Stimulated activated CD4-positive, alpha-beta T cell treated with anti-CD3 and anti-CD28 coated beads, Interleukin-1b, Interleukin-23, amount 100 ng/mL, for 4 hours (primary cell): ENCODE measurements around the gene CLSTN2.
"Not testable (repeated sequence)": the region's sequence is repeated elsewhere in the genome, so short reads cannot be mapped to it uniquely, and the experiment has no call there.

Source experiments
- DNase-seq, 2 donors: peaks; one replicate each; pipeline ENCODE4 v3.0.0-alpha.2; 2020; ENCODE audit warnings: low read depth in 2 of 2

CLSTN2 gene

GRCh38 chr3:140421884-140422283 lies 486.9 kb downstream of the CLSTN2 start:
- no peak for DNase-seq

- DNase-seq: no peak
These were observed 488.2 kb downstream of the CLSTN2 start for GRCh38 chr3:140423146-140423545.

GRCh38 chr3:140423574-140423973 lies 488.6 kb downstream of the CLSTN2 start:
- not testable (repeated sequence) for DNase-seq

- DNase-seq: no peak
These were observed 489.2 kb downstream of the CLSTN2 start for GRCh38 chr3:140424211-140424610.

GRCh38 chr3:140424726-140425125 lies 489.7 kb downstream of the CLSTN2 start:
- no peak for DNase-seq

- DNase-seq: no peak
These were observed 492.8 kb downstream of the CLSTN2 start for GRCh38 chr3:140427786-140428185.

- no peak for DNase-seq
These were observed 493.4 kb downstream of the CLSTN2 start for GRCh38 chr3:140428380-140428779.

- DNase-seq: no peak
These were observed 494.8 kb downstream of the CLSTN2 start for GRCh38 chr3:140429791-140430190.

- DNase-seq: no peak
These were observed 495.5 kb downstream of the CLSTN2 start for GRCh38 chr3:140430494-140430893.

GRCh38 chr3:140432229-140432669 lies 497.3 kb downstream of the CLSTN2 start:
- no peak for DNase-seq

- no peak for DNase-seq
These were observed 498.4 kb downstream of the CLSTN2 start for GRCh38 chr3:140433431-140433830.

GRCh38 chr3:140434261-140434905 lies 499.4 kb downstream of the CLSTN2 start:
- DNase-seq: no peak

GRCh38 chr3:140436421-140436820 lies 501.4 kb downstream of the CLSTN2 start:
- DNase-seq: no peak

GRCh38 chr3:140438736-140439470 lies 503.9 kb downstream of the CLSTN2 start:
- no peak for DNase-seq

GRCh38 chr3:140439527-140439926 lies 504.5 kb downstream of the CLSTN2 start:
- DNase-seq: no peak

- no peak for DNase-seq
These were observed 505.5 kb downstream of the CLSTN2 start for GRCh38 chr3:140440446-140440845.

- DNase-seq: no peak
These were observed 506.0 kb downstream of the CLSTN2 start for GRCh38 chr3:140441006-140441405.

- DNase-seq: no peak
These were observed 507.6 kb downstream of the CLSTN2 start for GRCh38 chr3:140442621-140443020.

GRCh38 chr3:140443073-140443472 lies 508.1 kb downstream of the CLSTN2 start:
- DNase-seq: no peak

GRCh38 chr3:140443806-140444205 lies 508.8 kb downstream of the CLSTN2 start:
- no peak for DNase-seq

GRCh38 chr3:140446734-140447133 lies 511.7 kb downstream of the CLSTN2 start:
- no peak for DNase-seq

- no peak for DNase-seq
These were observed 512.2 kb downstream of the CLSTN2 start for GRCh38 chr3:140447136-140447535.

GRCh38 chr3:140448001-140448400 lies 513.0 kb downstream of the CLSTN2 start:
- DNase-seq: no peak
